Thoracic aorta endothelial cell (primary cell): ENCODE data around the gene ALPP. TPM values are rescaled to one million over a fixed set of nuclear protein-coding genes. Genes with fewer than 3 reads are reported as not detected.

Experiments used
- small RNA-seq: library from RNA; depleted of rRNA; stranded (forward); fragments of <200 nt; gene quantifications from one replicate; pipeline ENCODE3, GENCODE V24; 2012
- total RNA-seq: library from RNA; depleted of rRNA; stranded (reverse); fragments of >200 nt; gene quantifications from 2 replicates; pipeline ENCODE4 v1.2.3, GENCODE V29; 2012

ALPP gene
- not detected in 2 replicates for total RNA-seq

DNA sequence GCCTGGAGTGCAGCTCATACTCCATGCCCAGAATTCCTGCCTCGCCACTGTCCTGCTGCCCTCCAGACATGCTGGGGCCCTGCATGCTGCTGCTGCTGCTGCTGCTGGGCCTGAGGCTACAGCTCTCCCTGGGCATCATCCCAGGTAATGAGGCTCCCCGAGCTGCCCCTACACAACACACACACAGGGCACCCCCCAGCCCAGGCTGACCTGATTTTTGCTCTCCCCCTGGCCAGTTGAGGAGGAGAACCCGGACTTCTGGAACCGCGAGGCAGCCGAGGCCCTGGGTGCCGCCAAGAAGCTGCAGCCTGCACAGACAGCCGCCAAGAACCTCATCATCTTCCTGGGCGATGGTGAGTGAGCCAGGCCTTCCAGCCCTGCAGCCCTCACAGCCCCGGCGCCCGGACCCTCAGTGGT is at the start of gene ALPP:
ALPP (plus strand) TSS at position 17 of the 417 bp plus-strand sequence; CDS start at position 69, 52 bp downstream.

DNA sequence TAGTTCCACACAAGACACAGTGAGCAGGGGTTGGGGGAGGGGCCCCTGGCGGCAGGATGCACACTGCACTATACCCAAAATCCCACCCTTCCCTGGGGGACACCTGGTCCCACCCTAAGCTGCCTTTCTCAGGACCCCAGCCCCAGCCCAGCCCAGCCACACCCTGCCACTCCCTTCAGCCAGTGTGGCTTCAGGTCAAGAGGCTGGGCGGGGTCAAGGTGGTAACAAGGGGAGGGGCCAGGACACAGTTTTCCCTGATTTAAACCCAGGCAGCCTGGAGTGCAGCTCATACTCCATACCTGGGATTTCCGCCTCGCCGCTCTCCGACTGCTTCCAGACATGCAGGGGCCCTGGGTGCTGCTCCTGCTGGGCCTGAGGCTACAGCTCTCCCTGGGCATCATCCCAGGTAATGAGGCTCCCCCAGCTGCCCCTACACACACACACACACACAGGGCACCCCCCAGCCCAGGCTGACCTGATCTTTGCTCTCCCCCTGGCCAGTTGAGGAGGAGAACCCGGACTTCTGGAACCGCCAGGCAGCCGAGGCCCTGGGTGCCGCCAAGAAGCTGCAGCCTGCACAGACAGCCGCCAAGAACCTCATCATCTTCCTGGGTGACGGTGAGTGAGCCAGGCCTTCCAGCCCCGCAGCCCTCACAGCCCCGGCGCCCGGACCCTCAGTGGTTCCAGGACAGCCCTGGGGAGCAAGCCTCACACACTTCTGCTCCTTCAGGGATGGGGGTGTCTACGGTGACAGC is 28.2 kb downstream of the ALPP start, which contains the start of gene ALPG:
ALPG (plus strand) TSS at position 289 of the 755 bp plus-strand sequence; CDS start at position 340, 51 bp downstream.

Small RNA genes within 50 kb of the gene (small RNA-seq; reads per million reads assigned to genes)
- gene AC068134.3 (not detected), gene AC068134.4 (not detected)

Other genes starting within 250 kb of the ALPP start
- not detected in 2 replicates for gene ALPG, start 28.1 kb downstream of the ALPP start, total RNA-seq
- not detected in 2 replicates for gene ALPI, start 77.4 kb downstream of the ALPP start, total RNA-seq
- gene ECEL1, start 109.1 kb downstream of the ALPP start, total RNA-seq: under 0.01 TPM in 1 of 2 replicates, not detected in the other
- not detected in 2 replicates for gene PRSS56, start 141.6 kb downstream of the ALPP start, total RNA-seq
- not detected in 2 replicates for gene CHRND, start 147.4 kb downstream of the ALPP start, total RNA-seq
- gene CHRNG, start 160.9 kb downstream of the ALPP start, total RNA-seq: not detected in 2 replicates
- 5.1 and 5.5 TPM in 2 replicates for gene TIGD1, start 171.8 kb downstream of the ALPP start, total RNA-seq
- 114 and 120 TPM in 2 replicates for gene EIF4E2, start 171.9 kb downstream of the ALPP start, total RNA-seq